ENCODE measurements around the gene RGS6.
A peak's percentile ranks its signal among the peaks of the same experiment; 100 is the strongest.

Gene RGS6

DNA sequence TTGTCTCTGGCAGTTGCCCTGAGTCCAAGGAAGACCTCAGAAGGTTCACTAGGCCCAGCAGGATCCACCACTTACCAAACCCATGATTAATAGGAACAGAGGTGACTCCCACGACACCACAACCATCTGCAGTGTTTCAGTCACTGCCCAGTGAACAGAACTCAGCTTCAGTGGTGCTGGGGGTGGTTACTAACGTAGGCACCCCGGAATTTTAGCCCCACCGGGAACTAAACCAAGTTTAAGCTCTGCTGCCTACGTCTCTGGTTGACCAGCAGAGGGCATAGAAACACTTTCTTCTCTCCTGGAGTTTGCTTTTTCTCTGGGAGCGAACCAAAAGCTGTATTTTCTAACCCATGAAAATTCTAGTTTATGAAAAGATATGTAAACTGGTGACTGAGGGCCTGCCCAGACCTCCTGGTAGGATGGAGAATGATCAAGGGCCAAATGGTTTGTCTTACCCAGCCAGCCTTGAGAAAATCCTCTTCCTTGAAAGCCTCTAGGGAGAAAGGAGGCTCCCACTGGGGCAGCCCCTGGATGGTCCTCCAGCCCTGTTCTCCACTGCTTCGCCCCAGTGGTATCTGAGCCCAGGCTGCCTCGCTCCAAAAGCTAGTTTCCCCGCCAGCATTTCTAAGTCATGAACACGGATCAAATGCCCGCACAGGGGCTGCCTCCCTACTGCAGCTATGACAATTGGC, 581.9 kb downstream of the RGS6 start:
- no peak for DNase-seq

GRCh38 chr14:72514660-72515025, 582.4 kb downstream of the RGS6 start:
- DNase-seq = no peak

GRCh38 chr14:72515779-72516770, 583.8 kb downstream of the RGS6 start:
- DNase-seq = no peak

DNA sequence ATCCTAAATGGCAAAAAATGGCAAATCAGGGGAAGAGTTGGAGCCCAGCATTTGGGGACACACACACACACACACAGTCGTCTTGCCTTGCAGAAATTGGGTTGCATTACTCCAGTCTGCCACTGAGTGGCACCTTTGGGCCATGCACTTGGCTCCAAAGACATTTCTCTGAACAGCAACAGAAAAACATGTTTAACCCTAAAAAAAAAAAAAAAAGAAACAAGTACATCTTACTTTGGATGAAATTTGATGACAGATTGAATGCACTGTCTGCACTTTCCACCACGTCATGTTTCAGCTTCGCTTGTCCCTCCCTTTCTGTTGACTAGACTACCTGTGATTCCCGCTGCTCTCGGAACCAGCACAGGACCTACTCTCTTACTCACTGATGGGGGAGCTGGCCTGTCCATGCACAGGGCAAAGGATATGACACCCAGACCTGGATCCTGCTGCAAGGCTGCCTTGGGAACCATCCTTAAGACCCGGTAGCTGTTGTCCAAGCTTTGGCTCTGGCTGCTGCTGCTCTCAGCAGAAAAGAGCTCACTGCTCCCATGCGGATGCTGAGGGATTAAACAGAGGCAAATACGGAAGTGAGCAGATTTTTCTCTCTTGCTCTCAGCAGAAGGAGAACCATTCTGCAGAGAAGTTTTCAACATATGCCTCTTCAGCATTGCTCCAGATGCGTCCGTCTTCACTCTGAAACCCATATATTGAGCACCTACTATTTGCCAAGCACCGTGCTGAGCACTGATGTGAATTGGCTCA, 584.9 kb downstream of the RGS6 start:
- DNase-seq = peak; percentile 27

DNA sequence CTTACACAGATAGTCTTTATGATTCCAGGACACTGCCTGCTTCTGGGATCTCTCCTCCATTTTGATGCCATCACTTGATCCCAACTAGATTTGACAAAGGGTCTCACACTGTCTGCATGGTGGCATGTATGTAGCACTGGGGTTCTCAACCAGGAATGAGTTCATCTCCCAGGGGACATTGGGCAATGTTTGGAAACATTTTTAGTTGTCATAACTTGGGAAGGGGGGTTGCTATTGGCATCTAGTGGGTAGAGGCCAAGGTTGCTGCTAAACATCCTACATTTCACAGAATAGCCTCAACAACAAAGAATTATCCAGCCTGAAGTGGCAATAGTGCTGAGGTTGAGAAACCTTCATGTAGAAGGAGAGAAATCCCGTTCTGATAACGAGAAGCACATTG, 585.5 kb downstream of the RGS6 start:
- no peak for DNase-seq

GRCh38 chr14:72518809-72519377, 586.7 kb downstream of the RGS6 start:
- DNase-seq = no peak

DNA sequence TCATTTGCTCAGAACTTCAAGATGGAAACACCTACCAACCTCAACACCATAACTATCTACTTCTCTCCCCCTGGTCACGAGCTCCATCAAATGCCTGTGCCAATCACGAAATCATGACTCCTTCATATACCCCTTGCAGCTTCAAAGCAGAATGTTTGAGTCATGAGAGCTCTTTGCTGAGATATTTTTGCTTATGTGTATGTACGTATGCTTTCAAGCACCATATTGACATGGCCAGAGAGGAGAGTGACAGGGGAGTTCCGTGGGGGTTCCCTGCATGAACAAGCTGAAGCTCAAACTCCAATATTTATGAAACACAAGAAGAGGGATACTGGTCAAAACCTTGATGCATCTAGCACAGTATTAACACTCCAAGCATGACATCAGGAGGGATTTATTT, 587.3 kb downstream of the RGS6 start:
- DNase-seq = no peak

GRCh38 chr14:72521045-72521444, 588.8 kb downstream of the RGS6 start:
- no peak for DNase-seq

DNA sequence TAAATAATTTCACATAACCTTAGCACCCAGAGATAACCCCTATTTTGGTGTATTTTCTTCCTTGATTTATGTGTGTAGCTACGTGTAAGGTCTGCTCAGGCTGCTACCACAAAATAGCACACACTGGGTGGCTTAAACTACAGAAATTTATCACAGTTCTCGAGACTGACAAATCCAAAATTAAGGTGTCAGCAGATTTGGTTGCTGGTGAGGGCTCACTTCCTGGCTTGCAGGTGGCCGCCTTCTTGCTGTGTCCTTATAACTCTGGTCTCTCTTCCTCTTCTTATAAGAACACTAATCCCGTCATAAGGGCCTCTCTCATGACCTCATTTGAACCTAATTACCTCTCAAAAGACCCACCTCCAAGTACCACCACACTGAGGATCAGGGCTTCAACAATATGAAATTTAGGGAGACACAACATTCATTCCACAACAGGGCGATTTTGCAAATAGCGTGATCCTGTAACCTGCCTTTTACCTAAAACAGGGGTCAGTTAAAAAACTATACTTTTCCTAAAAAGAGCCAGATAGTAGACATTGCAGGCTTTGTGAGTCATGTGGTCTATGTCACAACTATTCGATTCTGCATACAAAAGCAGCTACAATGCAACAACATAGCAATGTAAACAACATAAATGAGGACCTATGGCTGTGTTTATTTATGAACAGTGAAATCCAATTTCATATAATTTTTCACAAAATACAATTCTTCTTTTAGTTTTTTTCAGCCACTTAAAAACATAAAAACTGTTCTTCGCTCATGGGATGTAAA, 589.9 kb downstream of the RGS6 start:
- no peak for DNase-seq

DNA sequence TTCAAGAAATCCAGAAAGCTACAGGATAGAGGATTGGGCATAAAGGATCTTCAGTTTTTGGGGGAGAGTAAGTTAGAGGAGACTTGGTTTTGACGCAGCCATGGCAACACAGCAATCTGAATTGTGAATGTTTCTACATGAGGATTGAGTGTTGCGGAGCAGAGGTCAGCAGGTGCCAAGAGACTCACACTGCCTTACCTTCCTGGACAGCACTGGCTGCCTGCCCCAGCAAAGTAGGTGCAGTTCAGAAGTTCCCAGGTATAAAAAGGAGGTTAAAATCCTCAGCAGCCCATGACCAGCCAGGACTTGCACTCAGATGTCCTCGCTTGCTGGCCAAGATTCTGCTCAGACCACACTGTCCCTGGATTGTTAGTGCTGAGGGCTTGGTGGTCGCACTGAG, 590.6 kb downstream of the RGS6 start:
- no peak for DNase-seq

DNA sequence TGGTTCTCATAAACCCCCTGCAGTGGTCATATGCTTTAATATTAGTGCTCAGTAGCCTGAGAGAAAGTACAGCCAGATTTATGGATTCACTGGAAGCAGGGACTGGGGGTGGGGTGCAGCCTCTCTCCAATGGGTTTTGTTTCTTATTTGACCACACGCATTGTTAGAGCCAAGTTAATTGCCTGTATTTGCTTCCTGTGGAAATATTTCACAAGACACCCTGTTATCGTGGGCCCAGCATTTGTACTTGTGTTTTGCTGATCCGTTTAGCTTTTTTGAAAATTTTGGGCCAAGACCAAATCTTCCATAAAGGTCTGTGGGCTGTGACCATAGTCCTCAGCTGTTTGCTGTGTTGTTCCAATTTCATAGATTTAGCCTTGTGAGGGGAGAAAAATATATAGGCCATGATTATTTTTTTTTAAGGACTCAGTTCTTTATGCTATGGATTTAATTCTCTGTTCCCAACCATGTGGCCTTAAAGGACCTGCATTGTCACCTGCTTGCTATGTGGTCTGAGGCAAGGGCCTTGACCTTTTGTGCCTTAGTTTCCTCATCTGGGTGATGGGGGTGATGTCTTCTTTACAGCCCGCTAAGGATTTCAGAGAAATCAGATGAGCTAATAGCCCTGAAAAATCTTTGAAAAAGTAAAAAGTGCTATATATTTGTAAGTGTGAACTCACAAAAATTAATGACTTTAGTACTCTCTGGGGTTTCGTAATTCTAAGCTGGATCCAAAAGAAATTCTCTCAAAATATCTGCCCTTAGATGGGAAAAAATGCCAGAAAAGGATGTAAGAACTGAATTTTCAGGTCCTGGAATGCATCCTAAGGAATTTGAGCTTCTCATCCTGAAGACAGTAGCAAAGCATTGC, 591.4 kb downstream of the RGS6 start:
- DNase-seq = no peak

DNA sequence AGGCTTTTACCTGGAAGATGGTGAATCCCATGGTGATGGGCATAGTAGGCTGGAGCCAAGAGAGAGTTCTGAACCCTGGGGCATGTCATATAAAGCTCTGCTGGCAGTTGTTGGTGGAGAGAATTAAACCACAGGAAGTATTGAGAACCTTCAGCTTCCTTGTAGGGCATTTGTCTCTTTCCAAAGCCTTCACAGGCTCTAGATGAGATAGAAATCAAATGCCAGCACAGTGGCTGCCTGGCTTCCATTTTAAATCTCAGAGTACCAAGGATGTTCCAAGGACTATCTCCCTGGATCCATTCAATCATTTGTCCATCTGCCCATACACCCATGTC, 592.0 kb downstream of the RGS6 start:
- DNase-seq = no peak

- DNase-seq = no peak
Observed at GRCh38 chr14:72525087-72525915, 593.1 kb downstream of the RGS6 start.

DNA sequence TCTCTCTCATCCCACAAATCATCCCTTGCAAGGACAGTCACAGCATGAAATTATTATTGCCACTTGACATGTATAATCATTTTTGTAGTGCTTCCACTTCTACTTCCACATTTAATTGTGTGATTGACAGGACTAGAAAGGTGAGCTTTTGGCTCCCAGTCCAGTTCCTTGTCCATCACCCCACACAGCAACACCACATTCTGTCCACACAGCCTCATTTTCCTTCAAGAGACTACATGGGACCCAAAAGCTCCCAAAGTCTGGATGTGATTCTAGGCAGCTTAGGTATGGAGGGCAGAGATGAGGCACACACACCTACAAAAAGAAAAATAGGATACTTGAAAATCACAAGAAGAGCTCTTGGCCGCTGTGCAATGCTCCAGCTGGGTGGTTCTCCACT, 595.4 kb downstream of the RGS6 start:
- DNase-seq = no peak

- DNase-seq = no peak
Observed at GRCh38 chr14:72528059-72528862, 596.0 kb downstream of the RGS6 start.

DNA sequence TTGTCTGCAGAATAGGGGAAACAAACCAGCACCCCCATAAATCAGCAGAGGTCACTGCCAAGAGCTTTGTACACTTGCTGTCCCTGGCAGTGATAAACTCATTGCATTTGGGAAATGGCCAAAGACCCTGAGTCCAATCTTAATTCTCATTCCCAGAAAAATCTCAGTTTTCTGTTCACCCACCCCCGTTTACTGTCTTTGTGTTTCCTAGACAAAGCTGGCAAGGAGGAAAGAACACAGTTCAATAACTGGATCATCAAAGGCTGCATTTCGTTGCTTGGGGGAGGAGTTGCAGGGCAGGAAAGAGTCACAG, 596.6 kb downstream of the RGS6 start:
- DNase-seq = no peak

GRCh38 chr14:72532686-72533454, 600.6 kb downstream of the RGS6 start:
- DNase-seq = no peak

GRCh38 chr14:72535485-72535884, 603.3 kb downstream of the RGS6 start:
- DNase-seq = no peak

- DNase-seq = no peak
Observed at GRCh38 chr14:72538387-72538786, 606.2 kb downstream of the RGS6 start.
